ENCODE measurements around the gene SBDS.
"Not testable (repeated sequence)": the region's sequence is repeated elsewhere in the genome, so short reads cannot be mapped to it uniquely, and the experiment has no call there.

SBDS gene

GRCh38 chr7:66994691-66995049, 716 bp downstream of the SBDS start:
- DNase-seq (ENCODE audit: low spot score), result peak; percentile 93

- DNase-seq (ENCODE audit: low spot score), result not testable (repeated sequence)
Observed at GRCh38 chr7:66994051-66994450, 1.3 kb downstream of the SBDS start.

GRCh38 chr7:66989552-66989951, 5.8 kb downstream of the SBDS start:
- DNase-seq (ENCODE audit: low spot score), result not testable (repeated sequence)

GRCh38 chr7:66980336-66980735, 15.1 kb downstream of the SBDS start:
- DNase-seq (ENCODE audit: low spot score), result not testable (repeated sequence)

- not testable (repeated sequence) for DNase-seq (ENCODE audit: low spot score)
Observed at GRCh38 chr7:66979013-66979412, 16.4 kb downstream of the SBDS start.

- DNase-seq (ENCODE audit: low spot score), result not testable (repeated sequence)
Observed at GRCh38 chr7:66978312-66978711, 17.1 kb downstream of the SBDS start.

- DNase-seq (ENCODE audit: low spot score), result no peak
Observed at GRCh38 chr7:66974986-66975590, 20.3 kb downstream of the SBDS start.

- no peak for DNase-seq (ENCODE audit: low spot score)
Observed at GRCh38 chr7:66970310-66970709, 25.1 kb downstream of the SBDS start.

GRCh38 chr7:66969001-66969400, 26.4 kb downstream of the SBDS start:
- DNase-seq (ENCODE audit: low spot score), result not testable (repeated sequence)

GRCh38 chr7:66967029-66967428, 28.4 kb downstream of the SBDS start:
- DNase-seq (ENCODE audit: low spot score), result no peak

- DNase-seq (ENCODE audit: low spot score), result no peak
Observed at GRCh38 chr7:66964411-66964810, 31.0 kb downstream of the SBDS start.

GRCh38 chr7:66961096-66961495, 34.3 kb downstream of the SBDS start:
- DNase-seq (ENCODE audit: low spot score), result no peak

- no peak for DNase-seq (ENCODE audit: low spot score)
Observed at GRCh38 chr7:66960192-66960591, 35.2 kb downstream of the SBDS start.

GRCh38 chr7:66958538-66959350, 36.6 kb downstream of the SBDS start:
- no peak for DNase-seq (ENCODE audit: low spot score)

- DNase-seq (ENCODE audit: low spot score), result no peak
Observed at GRCh38 chr7:66957595-66958290, 37.6 kb downstream of the SBDS start.

- no peak for DNase-seq (ENCODE audit: low spot score)
Observed at GRCh38 chr7:66953044-66953427, 42.4 kb downstream of the SBDS start.

GRCh38 chr7:66952343-66953043, 42.9 kb downstream of the SBDS start:
- DNase-seq (ENCODE audit: low spot score), result peak; percentile 45

- DNase-seq (ENCODE audit: low spot score), result no peak
Observed at GRCh38 chr7:66950763-66951162, 44.6 kb downstream of the SBDS start.

GRCh38 chr7:66950311-66950710, 45.1 kb downstream of the SBDS start:
- no peak for DNase-seq (ENCODE audit: low spot score)

GRCh38 chr7:66948480-66949109, 46.8 kb downstream of the SBDS start:
- no peak for DNase-seq (ENCODE audit: low spot score)

- DNase-seq (ENCODE audit: low spot score), result no peak
Observed at GRCh38 chr7:66946545-66946944, 48.8 kb downstream of the SBDS start.

- no peak for DNase-seq (ENCODE audit: low spot score)
Observed at GRCh38 chr7:66939325-66939724, 56.1 kb downstream of the SBDS start.
